OCI-LY1 (cell line): ENCODE measurements around the gene WASHC3.

Experiments
- H2AFZ ChIP-seq: fragments of 200-600 bp; sonication (generic), shearing (Covaris generic); 2 replicates; pipeline ENCODE4 v1.6.0; 2014; ENCODE audit warnings: antibody characterized with exemption, mild to moderate bottlenecking, low read length
- H3F3A ChIP-seq: fragments of 200-600 bp; sonication (generic), shearing (Covaris generic); 2 replicates; pipeline ENCODE4 v1.6.0; 2014; ENCODE audit warnings: mild to moderate bottlenecking, antibody characterized with exemption, low read length, moderate library complexity; ENCODE audit not compliant: insufficient read depth
- H3K27ac ChIP-seq: fragments of 200-600 bp; sonication (generic); 2 replicates; pipeline ENCODE4 v1.5.1; 2014; ENCODE audit warnings: low read length, mixed run types, mild to moderate bottlenecking, low read depth; ENCODE audit not compliant: poor library complexity, severe bottlenecking
- H3K27me3 ChIP-seq: fragments of 200-600 bp; sonication (generic); 2 replicates; pipeline ENCODE4 v1.6.0; 2014; ENCODE audit warnings: antibody characterized with exemption, mild to moderate bottlenecking, low read length, moderate library complexity; ENCODE audit not compliant: insufficient read depth
- H3K36me3 ChIP-seq: fragments of 200-600 bp; sonication (generic); 2 replicates; pipeline ENCODE4 v1.6.1; 2014; ENCODE audit warnings: mild to moderate bottlenecking, antibody characterized with exemption, low read length, moderate library complexity, mixed read lengths; ENCODE audit not compliant: insufficient read depth
- H3K4me1 ChIP-seq: fragments of 200-600 bp; sonication (generic); 2 replicates; pipeline ENCODE4 v1.5.1; 2014; ENCODE audit warnings: mild to moderate bottlenecking, low read length, moderate library complexity; ENCODE audit not compliant: insufficient read depth, severe bottlenecking
- H3K4me2 ChIP-seq: fragments of 200-600 bp; sonication (generic), shearing (Covaris generic); 2 replicates; pipeline ENCODE4 v1.6.1; 2014; ENCODE audit warnings: low read length
- H3K4me3 ChIP-seq: fragments of 200-600 bp; sonication (generic); 2 replicates; pipeline ENCODE4 v1.5.1; 2014; ENCODE audit warnings: low read length, low read depth, mild to moderate bottlenecking, mixed read lengths; ENCODE audit not compliant: poor library complexity, severe bottlenecking
- H3K79me2 ChIP-seq: fragments of 200-600 bp; shearing (Covaris generic); 2 replicates; pipeline ENCODE4 v1.6.1; 2016; ENCODE audit warnings: mixed run types, low read length, mixed read lengths; ENCODE audit not compliant: insufficient read depth
- H3K9ac ChIP-seq: fragments of 200-600 bp; sonication (generic), shearing (Covaris generic); 2 replicates; pipeline ENCODE4 v1.6.1; 2014; ENCODE audit warnings: mild to moderate bottlenecking, low read length, mixed read lengths
- H3K9me2 ChIP-seq: fragments of 200-600 bp; sonication (generic), shearing (Covaris generic); 2 replicates; pipeline ENCODE4 v1.6.1; 2014; ENCODE audit warnings: low read depth, mild to moderate bottlenecking, low read length, mixed read lengths
- H3K9me3 ChIP-seq: fragments of 200-600 bp; shearing (Covaris generic); 2 replicates; pipeline ENCODE4 v1.6.1; 2014; ENCODE audit warnings: low read length, mixed read lengths
- H4K20me1 ChIP-seq: fragments of 200-600 bp; sonication (generic), shearing (Covaris generic); 2 replicates; pipeline ENCODE4 v1.6.0; 2016; ENCODE audit warnings: mild to moderate bottlenecking, low read length; ENCODE audit not compliant: insufficient read depth
- CTCF ChIP-seq: fragments of 200-600 bp; sonication (generic), shearing (Covaris generic); IDR thresholded peaks from 2 replicates; pipeline ENCODE4 v1.5.1; 2017; ENCODE audit warnings: mild to moderate bottlenecking, antibody characterized with exemption, low read length, moderate library complexity, mixed read lengths
- EZH2 ChIP-seq: fragments of 200-600 bp; sonication (generic), shearing (Covaris generic); IDR thresholded peaks from 2 replicates; pipeline ENCODE4 v1.8.0; 2017; ENCODE audit warnings: borderline replicate concordance, mixed run types, mild to moderate bottlenecking, antibody characterized with exemption, low read length, moderate library complexity, mixed read lengths

Gene WASHC3

GRCh38 chr12:101992091-101992490, 69.7 kb downstream of the WASHC3 start:
- H3K4me2 ChIP-seq, result no peak overlapping the region
- no peaks in the 10 kb centered on the region for H3F3A ChIP-seq
- no peaks in the 10 kb centered on the region for H3K36me3 ChIP-seq
- TF ChIP-seq EZH2, result no peak
- TF ChIP-seq CTCF, result no peak
- H3K4me3 ChIP-seq, result no peak overlapping the region
- H3K27ac ChIP-seq, result no peak overlapping the region
- H3K9ac ChIP-seq, result no peak overlapping the region
- no peak overlapping the region for H2AFZ ChIP-seq
- H3K79me2 ChIP-seq, result no peaks in the 10 kb centered on the region
- H3K9me2 ChIP-seq, result no peaks in the 10 kb centered on the region
- H3K4me1 ChIP-seq, result no peaks in the 10 kb centered on the region
- H3K27me3 ChIP-seq, result no peaks in the 10 kb centered on the region
- no peaks in the 10 kb centered on the region for H4K20me1 ChIP-seq
- no peaks in the 10 kb centered on the region for H3K9me3 ChIP-seq

GRCh38 chr12:101982307-101982706, 79.5 kb downstream of the WASHC3 start:
- Histone ChIP-seq H3K9me2 (no peaks in the 10 kb centered on the region), H3K4me1 (no peaks in the 10 kb centered on the region), H3F3A (no peaks in the 10 kb centered on the region), H3K27me3 (no peaks in the 10 kb centered on the region), H3K36me3 (no peaks in the 10 kb centered on the region), H3K4me2 (no peak overlapping the region), H3K4me3 (no peak overlapping the region), H3K9me3 (no peaks in the 10 kb centered on the region), H3K27ac (no peak overlapping the region), H2AFZ (no peak overlapping the region), H3K9ac (no peak overlapping the region), H4K20me1 (no peaks in the 10 kb centered on the region), H3K79me2 (no peaks in the 10 kb centered on the region)
- TF ChIP-seq EZH2 (no peak), CTCF (no peak)

GRCh38 chr12:101981868-101982267, 79.9 kb downstream of the WASHC3 start:
- no peak overlapping the region for H3K4me3 ChIP-seq
- no peaks in the 10 kb centered on the region for H3K4me1 ChIP-seq
- H3K9me3 ChIP-seq, result no peaks in the 10 kb centered on the region
- H3K9ac ChIP-seq, result no peak overlapping the region
- H4K20me1 ChIP-seq, result no peaks in the 10 kb centered on the region
- H3F3A ChIP-seq, result no peaks in the 10 kb centered on the region
- H3K27me3 ChIP-seq, result no peaks in the 10 kb centered on the region
- H2AFZ ChIP-seq, result no peak overlapping the region
- H3K4me2 ChIP-seq, result no peak overlapping the region
- H3K79me2 ChIP-seq, result no peaks in the 10 kb centered on the region
- H3K9me2 ChIP-seq, result no peaks in the 10 kb centered on the region
- H3K36me3 ChIP-seq, result no peaks in the 10 kb centered on the region
- TF ChIP-seq EZH2 (no peak), CTCF (no peak)
- H3K27ac ChIP-seq, result no peak overlapping the region
